CD8-positive, alpha-beta memory T cell (primary cell): ENCODE data around the gene HLA-E. TPM values are rescaled to one million over a fixed set of nuclear protein-coding genes. Genes with fewer than 3 reads are reported as not detected.
"Not testable (repeated sequence)": the region's sequence is repeated elsewhere in the genome, so short reads cannot be mapped to it uniquely, and the experiment has no call there.

Source experiments
- CTCF ChIA-PET: fragments of 350-600 bp; sonication (Branson Sonifier 250); formaldehyde crosslinking; loops from one replicate; lab custom pipeline; 2021; ENCODE audit warnings: antibody characterized with exemption; lab: Charles Lee
- POLR2A ChIA-PET: fragments of 350-600 bp; sonication (Branson Sonifier 250); formaldehyde crosslinking; loops from one replicate; lab custom pipeline; 2021; ENCODE audit warnings: antibody characterized with exemption; lab: Charles Lee
- DNase-seq, 5 donors: peaks; one replicate each; pipeline versions ENCODE4 v3.0.0 to v3.0.0-alpha.2; 2020 to 2022; ENCODE audit warnings: mixed read lengths in 1 of 5
- H3K27ac ChIP-seq: one replicate; pipeline ENCODE4 v1.7.0; 2013; ENCODE audit warnings: low read depth, mild to moderate bottlenecking, low read length, moderate library complexity
- H3K27me3 ChIP-seq: 2 replicates; pipeline ENCODE4 v1.7.0; 2013; ENCODE audit warnings: low read length, mild to moderate bottlenecking; ENCODE audit not compliant: insufficient read depth, poor library complexity, severe bottlenecking
- H3K36me3 ChIP-seq: 2 replicates; pipeline ENCODE4 v1.7.0; 2013; ENCODE audit warnings: mild to moderate bottlenecking, low read length, moderate library complexity; ENCODE audit not compliant: insufficient read depth
- H3K4me1 ChIP-seq: 2 replicates; pipeline ENCODE4 v1.7.0; 2013; ENCODE audit warnings: mild to moderate bottlenecking, low read length, moderate library complexity; ENCODE audit not compliant: insufficient read depth
- H3K4me3 ChIP-seq: 2 replicates; pipeline ENCODE4 v1.7.0; 2013; ENCODE audit warnings: mild to moderate bottlenecking, low read length
- H3K9me3 ChIP-seq: 2 replicates; pipeline ENCODE4 v1.7.0; 2013; ENCODE audit warnings: mild to moderate bottlenecking, low read length
- H3K27ac Mint-ChIP-seq, 8 donors: one replicate each; pipeline ENCODE4 v1.8.0; 2020 to 2021; ENCODE audit warnings: mixed read lengths in 8 of 8, mild to moderate bottlenecking in 6 of 8, inconsistent platforms in 3 of 8, moderate library complexity in 3 of 8
- H3K27me3 Mint-ChIP-seq, 2 donors: one replicate each; pipeline ENCODE4 v1.8.0; 2020 to 2021; ENCODE audit warnings: mixed read lengths in 2 of 2, mild to moderate bottlenecking in 1 of 2, moderate library complexity in 1 of 2
- H3K36me3 Mint-ChIP-seq, 3 donors: one replicate each; pipeline ENCODE4 v1.8.0; 2020 to 2021; ENCODE audit warnings: mixed read lengths in 3 of 3, inconsistent platforms in 1 of 3, mild to moderate bottlenecking in 1 of 3
- H3K4me1 Mint-ChIP-seq, 3 donors: one replicate each; pipeline ENCODE4 v1.8.0; 2020 to 2021; ENCODE audit warnings: mixed read lengths in 3 of 3, inconsistent platforms in 1 of 3, mild to moderate bottlenecking in 1 of 3
- H3K4me3 Mint-ChIP-seq, 7 donors: one replicate each; pipeline ENCODE4 v1.8.0; 2020 to 2021; ENCODE audit warnings: mixed read lengths in 7 of 7, mild to moderate bottlenecking in 6 of 7, moderate library complexity in 4 of 7, inconsistent platforms in 2 of 7
- H3K9me3 Mint-ChIP-seq, 5 donors: one replicate each; pipeline ENCODE4 v1.8.0; 2020 to 2022; ENCODE audit warnings: mixed read lengths in 5 of 5, mild to moderate bottlenecking in 3 of 5, moderate library complexity in 2 of 5, inconsistent platforms in 1 of 5
- polyA plus RNA-seq: library from polyadenylated mRNA; unstranded; fragments of 300-500 nt; fragmentation: Illumina TruSeq; gene quantifications from one replicate; pipeline ENCODE4 v1.2.3, GENCODE V29; 2021
- total RNA-seq, 2 experiments: library from RNA; stranded (reverse); gene quantifications; one replicate each; pipeline ENCODE4 v1.2.3, GENCODE V29; 2021

The HLA-E gene
- total and polyA plus RNA-seq, 3 experiments from 2014 or later: 502 to 2,881 (median 511) TPM

DNA sequence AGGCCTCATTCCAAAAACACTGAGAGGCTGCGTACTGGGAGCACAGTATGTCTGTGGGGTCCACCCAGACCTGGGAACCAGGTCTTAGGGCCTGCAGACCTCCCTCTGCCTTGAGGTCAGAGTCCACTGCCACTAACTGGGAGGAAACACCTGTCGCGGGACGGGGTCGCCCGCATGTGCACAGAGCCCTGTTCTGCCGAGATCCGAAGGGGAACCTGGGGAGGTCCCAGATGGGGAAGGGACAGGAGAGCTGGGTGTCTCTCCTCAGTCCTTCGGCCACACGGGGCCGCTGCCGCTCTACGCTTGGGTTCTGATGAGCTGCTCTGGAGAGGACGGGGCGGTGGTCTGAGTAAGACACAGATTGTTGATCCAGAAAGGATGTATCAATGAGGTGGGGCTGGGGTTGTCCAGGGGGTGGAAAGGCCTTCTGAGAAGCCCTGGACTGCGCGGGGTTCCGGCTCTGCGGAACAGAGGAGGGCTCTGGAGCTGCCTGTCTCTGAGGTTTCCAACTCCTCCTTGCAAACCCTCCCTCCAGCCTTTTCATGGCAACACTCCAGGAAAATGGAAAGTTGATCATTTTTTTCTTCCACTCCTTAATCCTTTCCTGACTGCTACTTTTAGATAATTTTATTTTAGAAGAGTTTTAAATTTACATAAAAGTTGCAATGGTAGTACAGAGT, 7.2 kb upstream of the HLA-E start:
- H3K9me3 ChIP-seq, H3K36me3 Mint-ChIP-seq, H3K9me3 Mint-ChIP-seq, H3K27ac ChIP-seq, H3K36me3 ChIP-seq: not testable (repeated sequence)
- H3K4me3 ChIP-seq: peak overlapping the region; percentile 30
- peaks cover 21% of the 10 kb centered on the region for H3K4me1 ChIP-seq
- peaks cover 25 to 31% (median 26%) of the 10 kb centered on the region in 3 donors for H3K4me1 Mint-ChIP-seq
- peaks cover 40 to 50% of the 10 kb centered on the region in 2 donors for H3K27me3 Mint-ChIP-seq
- CTCF ChIA-PET: interaction anchor here (0.8 to 9.8 kb wide), 26 partner anchors 8 to 605 kb away, joined by 3 to 228 read pairs (median 5); partner anchors contain the start of genes ABCF1, ATAT1, DHX16 and MDC1
- peak overlapping the region in 5 of 8 donors; percentile 8 to 96 (median 34) for H3K27ac Mint-ChIP-seq
- peak; percentile 68 to 89 (median 74) for DNase-seq
- H3K27me3 ChIP-seq: peaks cover 26% of the 10 kb centered on the region
- POLR2A ChIA-PET: interaction anchor here (0.6 to 4.2 kb wide), 8 partner anchors 12 to 248 kb away, joined by 3 to 24 read pairs (median 4); partner anchors contain the start of gene ABCF1
- H3K4me3 Mint-ChIP-seq: peak overlapping the region in 3 of 7 donors; percentile 13 to 33 (median 32)

DNA sequence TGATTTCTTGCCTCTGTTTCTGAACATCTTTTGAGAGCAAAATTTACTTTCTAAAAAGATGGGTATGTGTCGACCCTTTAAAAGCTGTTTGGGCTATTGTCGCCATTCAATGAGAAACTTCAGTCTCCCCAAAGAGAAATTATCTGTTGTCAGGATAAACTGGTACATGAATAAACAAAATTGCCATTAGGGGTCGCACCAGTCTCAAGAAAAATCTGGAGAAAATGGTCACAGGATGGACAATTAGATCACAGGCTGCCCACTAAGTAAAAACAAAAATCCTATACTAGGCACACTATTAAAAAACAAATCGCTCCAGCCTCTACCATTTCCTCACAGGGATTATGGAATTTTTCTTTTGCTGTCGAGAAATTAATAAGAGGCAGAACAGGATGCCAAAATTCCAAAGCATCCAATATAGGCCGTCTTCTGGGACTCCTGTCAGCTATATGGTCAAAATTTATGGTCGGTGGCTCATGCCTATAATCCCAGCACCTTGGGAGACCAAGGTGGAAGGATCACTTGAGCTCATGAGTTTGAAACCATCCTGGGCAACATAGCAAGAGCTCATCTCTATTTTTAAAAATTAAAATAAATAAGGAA, 5.5 kb upstream of the HLA-E start:
- Histone ChIP-seq H3K9me3 (no peaks in the 10 kb centered on the region), H3K4me1 (peaks cover 29% of the 10 kb centered on the region), H3K27ac (no peak overlapping the region), H3K36me3 (no peaks in the 10 kb centered on the region), H3K27me3 (peaks cover 21% of the 10 kb centered on the region), H3K4me3 (no peak overlapping the region)
- DNase-seq: peak in 2 of 5 donors; percentile 35 to 41
- ChIA-PET CTCF (interaction anchor here (0.6 to 9.8 kb wide), 26 partner anchors 9 to 247 kb away, joined by 3 to 228 read pairs (median 6); partner anchors contain the start of genes ABCF1, DHX16, GNL1 and MRPS18B), POLR2A (interaction anchor here (0.6 to 4.2 kb wide), 7 partner anchors 33 to 134 kb away, joined by 3 to 24 read pairs (median 5); partner anchors contain the start of gene MRPS18B)
- no peak overlapping the region for H3K4me3 Mint-ChIP-seq
- H3K4me1 Mint-ChIP-seq: peaks cover 31 to 41% (median 34%) of the 10 kb centered on the region in 3 donors
- H3K9me3 Mint-ChIP-seq: no peaks in the 10 kb centered on the region
- no peaks in the 10 kb centered on the region for H3K36me3 Mint-ChIP-seq
- peaks cover 27 to 34% of the 10 kb centered on the region in 2 donors for H3K27me3 Mint-ChIP-seq
- H3K27ac Mint-ChIP-seq: peak overlapping the region in 1 of 8 donors; percentile 53

DNA sequence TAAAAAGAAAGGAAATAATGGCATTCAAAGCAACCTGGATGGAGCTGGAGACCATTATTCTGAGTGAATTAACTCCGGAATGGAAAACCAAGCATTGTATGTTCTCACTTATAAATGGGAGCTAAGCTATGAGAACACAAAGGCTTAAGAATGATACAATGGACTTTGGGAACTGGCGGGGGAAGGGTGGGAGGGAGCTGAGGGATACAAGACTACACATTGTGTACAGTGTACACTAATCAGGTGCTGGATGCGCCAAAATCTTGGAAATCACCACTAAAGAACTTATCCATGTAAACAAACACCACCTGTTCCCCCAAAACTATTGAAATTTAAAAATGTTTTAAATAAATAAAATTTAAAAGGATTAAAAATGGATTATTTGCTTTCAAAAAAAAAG, 4.1 kb upstream of the HLA-E start:
- POLR2A ChIA-PET: interaction anchor here (0.9 to 1.4 kb wide), 2 partner anchors 59 to 86 kb away, joined by 4 to 6 read pairs; partner anchors contain the start of gene ABCF1
- no peak for DNase-seq
- Mint-ChIP-seq H3K4me3 (no peak overlapping the region), H3K4me1 (peaks cover 32 to 42% (median 33%) of the 10 kb centered on the region in 3 donors), H3K9me3 (peaks cover 0 to 2% (median 0%) of the 10 kb centered on the region in 5 donors), H3K27me3 (peaks cover 22 to 24% of the 10 kb centered on the region in 2 donors), H3K27ac (no peak overlapping the region), H3K36me3 (peaks cover 2 to 11% (median 6%) of the 10 kb centered on the region in 3 donors)
- peaks cover 29% of the 10 kb centered on the region for H3K4me1 ChIP-seq
- H3K36me3 ChIP-seq: peaks cover 8% of the 10 kb centered on the region
- peaks cover 14% of the 10 kb centered on the region for H3K27me3 ChIP-seq
- no peaks in the 10 kb centered on the region for H3K9me3 ChIP-seq
- CTCF ChIA-PET: interaction anchor here (0.8 to 9.8 kb wide), 10 partner anchors 32 to 246 kb away, joined by 3 to 228 read pairs (median 16); partner anchors contain the start of genes DHX16, GNL1 and PRR3
- H3K4me3 ChIP-seq: no peak overlapping the region
- H3K27ac ChIP-seq: no peak overlapping the region

DNA sequence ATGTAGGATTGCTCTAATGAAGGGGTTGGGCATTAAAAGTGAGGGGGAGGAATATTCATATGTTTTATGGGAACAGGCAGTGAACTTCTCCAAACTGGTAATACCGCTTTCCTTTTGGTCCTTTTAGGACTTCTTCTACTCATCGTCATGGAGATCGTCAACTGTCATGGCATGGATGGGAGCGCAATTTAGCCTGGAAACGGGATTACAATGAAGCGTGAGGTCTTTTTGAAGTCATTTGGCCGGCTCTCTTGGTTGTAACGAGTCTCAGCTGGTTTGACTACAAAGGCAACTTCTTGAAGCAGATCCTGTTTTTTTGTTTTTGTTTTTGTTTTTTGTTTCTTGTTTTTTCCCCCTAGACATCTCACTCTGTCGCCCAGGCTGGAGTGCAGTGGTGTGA, 1.4 kb upstream of the HLA-E start:
- peaks cover 4 to 7% of the 10 kb centered on the region in 2 donors for H3K27me3 Mint-ChIP-seq
- H3K4me1 Mint-ChIP-seq: peaks cover 24 to 45% (median 33%) of the 10 kb centered on the region in 3 donors
- H3K4me1 ChIP-seq: peaks cover 27% of the 10 kb centered on the region
- ChIA-PET CTCF (interaction anchor here (1.3 to 9.8 kb wide), 4 partner anchors 43 to 184 kb away, joined by 4 to 228 read pairs (median 50); partner anchors contain the start of gene DHX16), POLR2A (interaction anchor here (0.7 to 1.0 kb wide), 3 partner anchors 21 to 241 kb away, joined by 3 to 5 read pairs (median 4); no protein-coding TSS in a partner anchor)
- no peaks in the 10 kb centered on the region for H3K9me3 ChIP-seq
- no peak overlapping the region for H3K27ac ChIP-seq
- H3K9me3 Mint-ChIP-seq: peaks cover 0 to 2% (median 0%) of the 10 kb centered on the region in 5 donors
- H3K27me3 ChIP-seq: no peaks in the 10 kb centered on the region
- H3K36me3 ChIP-seq: peaks cover 34% of the 10 kb centered on the region
- H3K4me3 Mint-ChIP-seq: peak overlapping the region in 6 of 7 donors; percentile 6 to 65 (median 40)
- peak overlapping the region in 7 of 8 donors; percentile 17 to 75 (median 31) for H3K27ac Mint-ChIP-seq
- H3K4me3 ChIP-seq: no peak overlapping the region
- DNase-seq: no peak
- H3K36me3 Mint-ChIP-seq: peaks cover 29 to 37% (median 29%) of the 10 kb centered on the region in 3 donors

DNA sequence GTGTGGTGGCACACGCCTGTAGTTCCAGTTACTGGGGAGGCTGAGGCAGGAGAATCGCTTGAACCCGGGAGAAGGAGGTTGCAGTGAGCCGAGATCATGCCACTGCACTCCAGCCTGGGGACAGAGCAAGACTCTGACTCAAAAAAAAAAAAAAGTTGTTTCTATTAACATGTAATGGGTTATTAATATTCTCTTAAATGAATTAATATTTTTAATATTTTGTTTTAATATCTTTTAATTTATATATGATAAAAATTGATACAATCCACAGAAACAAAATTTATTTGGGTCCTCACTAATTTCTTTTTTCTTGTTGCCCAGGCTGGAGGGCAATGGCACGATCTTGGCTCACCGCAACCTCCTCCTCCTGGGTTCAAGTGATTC, 620 bp upstream of the HLA-E start:
- ChIA-PET CTCF (interaction anchor here (8.1 kb wide), 1 partner anchor 42 kb away, joined by 77 read pairs; no protein-coding TSS in a partner anchor), POLR2A (interaction anchor here (0.6 to 0.9 kb wide), 2 partner anchors 67 to 240 kb away, joined by 3 to 5 read pairs; no protein-coding TSS in a partner anchor)
- H3K4me1 Mint-ChIP-seq: peaks cover 32 to 48% (median 38%) of the 10 kb centered on the region in 3 donors
- DNase-seq, H3K9me3 ChIP-seq, H3K27me3 Mint-ChIP-seq, H3K9me3 Mint-ChIP-seq, H3K27me3 ChIP-seq: not testable (repeated sequence)
- H3K36me3 Mint-ChIP-seq: peaks cover 29 to 44% (median 33%) of the 10 kb centered on the region in 3 donors
- Histone ChIP-seq H3K36me3 (peaks cover 39% of the 10 kb centered on the region), H3K4me3 (peak overlapping the region; percentile 99), H3K27ac (peak overlapping the region; percentile 98), H3K4me1 (peaks cover 34% of the 10 kb centered on the region)
- peak overlapping the region; percentile 93 to 100 (median 99) for H3K4me3 Mint-ChIP-seq
- H3K27ac Mint-ChIP-seq: peak overlapping the region; percentile 93 to 100 (median 98)

DNA sequence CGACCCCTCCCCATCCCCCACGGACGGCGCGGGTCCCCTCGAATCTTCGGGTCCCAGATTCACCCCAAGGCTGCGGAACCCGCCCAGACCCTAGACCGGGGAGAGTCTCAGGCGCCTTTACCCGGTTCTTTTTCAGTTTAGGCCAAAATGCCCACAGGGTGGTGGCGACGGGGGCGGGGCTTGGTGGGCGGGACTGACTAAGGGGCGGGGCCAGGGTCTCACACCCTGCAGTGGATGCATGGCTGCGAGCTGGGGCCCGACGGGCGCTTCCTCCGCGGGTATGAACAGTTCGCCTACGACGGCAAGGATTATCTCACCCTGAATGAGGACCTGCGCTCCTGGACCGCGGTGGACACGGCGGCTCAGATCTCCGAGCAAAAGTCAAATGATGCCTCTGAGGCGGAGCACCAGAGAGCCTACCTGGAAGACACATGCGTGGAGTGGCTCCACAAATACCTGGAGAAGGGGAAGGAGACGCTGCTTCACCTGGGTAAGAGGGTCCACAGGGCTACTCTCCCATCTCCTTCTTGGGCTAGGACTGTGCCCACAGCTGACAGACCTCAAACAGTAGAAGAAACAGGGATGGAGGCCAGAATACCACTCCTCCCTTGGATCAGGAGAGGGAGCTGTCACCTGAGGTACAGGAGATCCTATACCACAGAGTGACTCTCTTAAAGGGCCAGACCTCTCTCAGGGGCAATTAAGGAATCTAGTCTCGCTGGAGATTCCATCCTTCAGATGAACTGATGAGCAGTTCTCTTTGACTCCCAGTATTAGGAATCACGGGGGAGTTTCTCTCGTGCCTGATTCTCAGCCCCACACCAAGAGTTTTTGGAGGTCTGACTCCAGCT, 942 bp downstream of the HLA-E start:
- ChIA-PET CTCF (interaction anchor here (0.7 to 5.2 kb wide), 7 partner anchors 8 to 64 kb away, joined by 3 to 57 read pairs (median 7); no protein-coding TSS in a partner anchor), POLR2A (interaction anchor here (1.1 to 8.2 kb wide), 8 partner anchors 20 to 125 kb away, joined by 3 to 94 read pairs (median 20); partner anchors contain the start of gene ABCF1)
- peak; percentile 72 to 89 (median 75) for DNase-seq
- Mint-ChIP-seq H3K36me3 (peaks cover 29 to 51% (median 39%) of the 10 kb centered on the region in 3 donors), H3K4me3 (peak overlapping the region; percentile 93 to 100 (median 99)), H3K4me1 (peaks cover 48 to 64% (median 52%) of the 10 kb centered on the region in 3 donors), H3K9me3 (peaks cover 0 to 2% (median 0%) of the 10 kb centered on the region in 5 donors), H3K27ac (peak overlapping the region; percentile 78 to 100 (median 98)), H3K27me3 (peaks cover 0 to 5% of the 10 kb centered on the region in 2 donors)
- Histone ChIP-seq H3K4me3 (peak overlapping the region; percentile 99), H3K9me3 (no peaks in the 10 kb centered on the region), H3K27me3 (no peaks in the 10 kb centered on the region), H3K4me1 (peaks cover 50% of the 10 kb centered on the region), H3K27ac (peak overlapping the region; percentile 98), H3K36me3 (peaks cover 49% of the 10 kb centered on the region)
